Stomach (tissue), 9 donors: ENCODE results near the gene CITED1. TPM values are rescaled to one million over a fixed set of nuclear protein-coding genes. Genes with fewer than 3 reads are reported as not detected.
"Not testable (repeated sequence)": the region's sequence is repeated elsewhere in the genome, so short reads cannot be mapped to it uniquely, and the experiment has no call there.

Source experiments
- DNase-seq, 2 donors: peaks; one replicate each; pipeline versions ENCODE4 v3.0.0 to v3.0.0-alpha.2; 2013 to 2019
- H3K27ac ChIP-seq, 5 donors: fragments of 200-600 bp in 4 of 5; sonication (generic) in 4 of 5; one replicate each; pipeline ENCODE4 v1.5.1; 2013 to 2019; ENCODE audit warnings: mild to moderate bottlenecking in 1 of 5, moderate library complexity in 1 of 5
- H3K27me3 ChIP-seq, 3 donors: fragments of 200-600 bp; sonication (generic); one replicate each; pipeline ENCODE4 v1.5.1; 2017 to 2019; ENCODE audit warnings: mixed run types in 1 of 3
- H3K36me3 ChIP-seq, 4 donors: fragments of 200-600 bp; sonication (generic); 1 replicate in 3 of 4; 2 replicates in 1 of 4; pipeline ENCODE4 v1.5.1; 2016 to 2019
- H3K4me1 ChIP-seq, 4 donors: fragments of 200-600 bp; sonication (generic); one replicate each; pipeline ENCODE4 v1.5.1; 2016 to 2019
- H3K4me3 ChIP-seq, 4 donors: fragments of 200-600 bp; sonication (generic) in 3 of 4; one replicate each; pipeline ENCODE4 v1.5.1; 2016 to 2019; ENCODE audit warnings: mild to moderate bottlenecking in 1 of 4
- H3K9me3 ChIP-seq, 4 donors: fragments of 200-600 bp; sonication (generic); one replicate each; pipeline ENCODE4 v1.5.1; 2016 to 2019
- EP300 ChIP-seq: sonication (generic); formaldehyde crosslinking; IDR thresholded peaks from one replicate; pipeline ENCODE4 v1.6.1; 2017; ENCODE audit warnings: antibody characterized with exemption
- POLR2A ChIP-seq, 4 donors: fragments of 450-650 bp; IDR thresholded peaks; one replicate each; pipeline ENCODE4 v1.6.1; 2016; ENCODE audit warnings: antibody characterized with exemption in 4 of 4, control low read depth in 2 of 4, mild to moderate bottlenecking in 1 of 4, moderate library complexity in 1 of 4
- POLR2AphosphoS5 ChIP-seq, 3 donors: sonication (generic); formaldehyde crosslinking; IDR thresholded peaks; one replicate each; pipeline ENCODE4 v1.6.1; 2016; ENCODE audit warnings: antibody characterized with exemption in 3 of 3
- WGBS, 5 donors: extraction: QIAGEN DNeasy Blood & Tissue Kit in 3 of 5; methylation state at CpG; one replicate each; pipeline versions ENCODE4 v1.1.5 to v1.1.7; 2013 to 2018; 5-methylcytosine and 5-hydroxymethylcytosine counted together
- intact Hi-C: fragments of 100-400 bp; cut with DNase I; formaldehyde crosslinking; loops from one replicate; pipeline ENCODE4 v1.15.1; 2023; ENCODE audit warnings: low total_unique reads
- polyA plus RNA-seq, 3 donors: library from polyadenylated mRNA; stranded (reverse); fragments of 200-250 nt; gene quantifications; one replicate each; pipeline ENCODE4 v1.2.3, GENCODE V29; 2013
- total RNA-seq, 5 donors: library from RNA; depleted of rRNA; stranded (reverse); fragments of >200 nt; gene quantifications; one replicate each; pipeline versions ENCODE4 v1.1.0 to v1.2.3, GENCODE V29; 2014 to 2016
- TF ChIP-seq, protein P1 (sequence below), 7 experiments: fragments of 450-650 bp in 4 of 7; fragments of 200-600 bp in 3 of 7; sonication (generic) in 3 of 7; IDR thresholded peaks; one replicate each; pipeline ENCODE4 v1.5.1; 2016 to 2019; ENCODE audit warnings: antibody characterized with exemption in 7 of 7, control low read depth in 2 of 7, mild to moderate bottlenecking in 1 of 7
- donor health status: healthy with polysubstance abuse.
- donor health status: Bipolar disorder and iron deficiency.
- donor health status: healthy.

Gene CITED1
- total and polyA plus RNA-seq, 8 donors, result 0.60 to 1.7 TPM; not detected in 6

DNA sequence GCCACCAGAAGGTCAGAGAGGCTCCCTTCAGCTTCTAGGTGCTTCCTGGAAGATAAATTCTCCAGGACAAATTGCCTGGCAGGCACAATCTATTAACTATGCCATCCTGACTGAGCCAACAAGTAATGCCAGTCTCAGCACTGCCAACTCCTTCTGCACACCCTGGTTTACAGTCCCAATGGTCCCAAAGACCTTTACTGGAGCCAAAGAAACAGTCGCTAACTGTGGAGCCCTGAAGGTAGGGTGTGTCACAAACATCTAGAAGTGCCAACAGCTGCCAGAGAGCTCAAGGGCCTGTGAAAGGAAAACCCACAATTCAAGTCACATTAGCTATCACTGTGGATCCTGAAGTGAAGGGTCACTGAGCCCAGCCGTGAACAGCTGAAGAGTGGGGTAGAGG is 34.9 kb upstream of the CITED1 start:
- intact Hi-C loops, result no loop called here
- DNase-seq, result no peak
- 56 to 88% (median 84%) methylated on average over 2 of the region's 2 CpGs for WGBS, 5 donors

DNA sequence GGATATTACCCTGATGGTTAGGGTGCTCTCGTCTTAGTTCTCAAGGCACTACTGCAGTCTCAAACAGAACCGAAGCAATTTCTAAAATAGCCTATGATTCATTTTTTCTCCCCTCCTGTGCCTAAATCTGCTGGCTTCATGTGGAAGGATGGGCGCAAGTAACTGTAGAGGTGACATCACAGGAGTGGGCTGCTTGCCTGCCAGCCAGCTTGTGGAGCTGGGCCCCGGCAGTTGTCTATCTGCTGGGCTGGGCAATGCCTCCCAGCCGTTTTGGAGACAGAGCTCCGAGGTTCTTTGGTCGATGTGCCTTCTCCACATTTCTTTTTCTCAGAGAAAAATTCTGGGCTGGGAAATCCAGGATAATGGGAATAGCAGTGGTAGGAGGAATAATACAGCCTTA is 34.3 kb upstream of the CITED1 start:
- no peak overlapping the region for H3K4me3 ChIP-seq
- no peaks in the 10 kb centered on the region for H3K36me3 ChIP-seq
- no peak for DNase-seq
- no peaks in the 10 kb centered on the region for H3K27me3 ChIP-seq
- no peaks in the 10 kb centered on the region for H3K9me3 ChIP-seq
- no peak for TF ChIP-seq POLR2A (IDR thresholded peaks at IDR 0.05)
- no peak for TF ChIP-seq POLR2AphosphoS5 (IDR thresholded peaks at IDR 0.05)
- TF ChIP-seq EP300, result no peak
- H3K27ac ChIP-seq, result no peak overlapping the region
- intact Hi-C loops, result no loop called here
- H3K4me1 ChIP-seq, result no peaks in the 10 kb centered on the region
- 81 to 95% (median 88%) methylated on average over 7 of the region's 7 CpGs for WGBS, 5 donors

More for the DNA sequence above, 34.9 kb upstream of the CITED1 start:
- H3K27me3 ChIP-seq, result no peaks in the 10 kb centered on the region
- H3K4me1 ChIP-seq, result no peaks in the 10 kb centered on the region
- H3K36me3 ChIP-seq, result no peaks in the 10 kb centered on the region
- TF ChIP-seq, protein P1, sequence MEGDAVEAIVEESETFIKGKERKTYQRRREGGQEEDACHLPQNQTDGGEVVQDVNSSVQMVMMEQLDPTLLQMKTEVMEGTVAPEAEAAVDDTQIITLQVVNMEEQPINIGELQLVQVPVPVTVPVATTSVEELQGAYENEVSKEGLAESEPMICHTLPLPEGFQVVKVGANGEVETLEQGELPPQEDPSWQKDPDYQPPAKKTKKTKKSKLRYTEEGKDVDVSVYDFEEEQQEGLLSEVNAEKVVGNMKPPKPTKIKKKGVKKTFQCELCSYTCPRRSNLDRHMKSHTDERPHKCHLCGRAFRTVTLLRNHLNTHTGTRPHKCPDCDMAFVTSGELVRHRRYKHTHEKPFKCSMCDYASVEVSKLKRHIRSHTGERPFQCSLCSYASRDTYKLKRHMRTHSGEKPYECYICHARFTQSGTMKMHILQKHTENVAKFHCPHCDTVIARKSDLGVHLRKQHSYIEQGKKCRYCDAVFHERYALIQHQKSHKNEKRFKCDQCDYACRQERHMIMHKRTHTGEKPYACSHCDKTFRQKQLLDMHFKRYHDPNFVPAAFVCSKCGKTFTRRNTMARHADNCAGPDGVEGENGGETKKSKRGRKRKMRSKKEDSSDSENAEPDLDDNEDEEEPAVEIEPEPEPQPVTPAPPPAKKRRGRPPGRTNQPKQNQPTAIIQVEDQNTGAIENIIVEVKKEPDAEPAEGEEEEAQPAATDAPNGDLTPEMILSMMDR (IDR thresholded peaks at IDR 0.05), result no peak
- TF ChIP-seq POLR2A (IDR thresholded peaks at IDR 0.05) (no peak), POLR2AphosphoS5 (IDR thresholded peaks at IDR 0.05) (no peak), EP300 (no peak)
- no peak overlapping the region for H3K27ac ChIP-seq
- H3K9me3 ChIP-seq, result no peaks in the 10 kb centered on the region
- H3K4me3 ChIP-seq, result no peak overlapping the region

DNA sequence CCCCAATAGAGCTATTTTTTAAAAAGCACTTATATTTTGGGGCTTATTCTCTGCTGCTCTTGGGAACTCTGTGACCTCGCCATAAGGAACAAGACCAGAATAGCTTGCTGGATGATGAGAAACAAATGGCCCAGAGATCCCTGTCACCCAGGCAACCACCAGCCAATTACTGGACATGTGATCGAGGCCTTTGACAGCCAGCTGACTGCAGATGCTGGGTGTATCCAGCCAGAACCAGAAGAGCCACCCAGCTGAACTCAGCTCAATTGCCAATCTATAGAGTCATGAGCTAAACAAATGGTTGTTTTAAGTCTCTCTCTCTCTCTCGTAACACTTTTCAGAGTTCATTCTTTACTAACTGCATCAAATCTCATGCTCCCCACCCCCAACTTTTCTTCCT is 24.4 kb upstream of the CITED1 start:
- no peak for DNase-seq
- intact Hi-C loops, result no loop called here
- no peak overlapping the region for H3K4me3 ChIP-seq
- peaks cover 0 to 7% (median 0%) of the 10 kb centered on the region in 3 donors for H3K27me3 ChIP-seq
- TF ChIP-seq EP300 (no peak), POLR2AphosphoS5 (IDR thresholded peaks at IDR 0.05) (no peak), POLR2A (IDR thresholded peaks at IDR 0.05) (no peak)
- TF ChIP-seq, protein P1 (IDR thresholded peaks at IDR 0.05), result no peak
- no peak overlapping the region for H3K27ac ChIP-seq
- peaks cover 0 to 7% (median 0%) of the 10 kb centered on the region in 4 donors for H3K36me3 ChIP-seq
- H3K9me3 ChIP-seq, result peaks cover 0 to 3% (median 0%) of the 10 kb centered on the region in 4 donors
- H3K4me1 ChIP-seq, result no peaks in the 10 kb centered on the region
- 75 to 94% (median 78%) methylated on average over 3 of the region's 3 CpGs for WGBS, 5 donors

DNA sequence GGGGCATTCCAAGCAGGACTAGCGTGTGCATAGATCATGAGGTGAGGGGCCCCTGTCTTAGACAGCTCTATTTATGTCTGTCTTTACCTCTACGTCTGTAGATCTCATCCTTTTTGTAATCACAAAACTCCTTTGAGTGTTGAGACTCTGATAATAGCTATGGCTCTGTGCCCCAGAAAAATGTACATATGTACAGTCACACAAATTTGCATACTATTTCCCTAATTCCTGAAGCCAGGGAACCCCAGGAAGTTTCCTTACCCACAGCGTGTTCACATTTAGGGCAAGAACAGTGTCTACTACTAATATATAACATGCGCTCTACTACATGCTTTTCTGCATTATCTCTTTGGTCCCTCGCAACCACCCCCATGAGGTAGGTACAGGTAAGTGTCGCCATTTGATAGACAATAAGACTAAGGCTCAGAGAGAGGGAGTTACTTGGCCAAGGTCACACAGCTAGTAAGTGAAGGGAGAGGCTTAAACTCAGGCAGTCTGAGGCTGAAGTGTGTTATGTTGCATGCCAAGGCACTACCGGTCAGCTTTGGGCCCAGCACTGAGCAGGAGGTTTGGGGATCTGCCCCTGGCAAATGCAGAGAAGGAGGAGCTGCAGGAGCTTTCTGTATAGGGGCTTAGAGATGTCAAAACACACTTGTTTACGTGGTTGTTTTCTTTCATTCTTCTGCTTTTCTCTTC is 21.0 kb upstream of the CITED1 start:
- 66 to 90% (median 85%) methylated on average over 8 of the region's 8 CpGs for WGBS, 5 donors
- Histone ChIP-seq H3K4me3 (no peak overlapping the region), H3K9me3 (no peaks in the 10 kb centered on the region), H3K4me1 (no peaks in the 10 kb centered on the region), H3K36me3 (peaks cover 0 to 7% (median 0%) of the 10 kb centered on the region in 4 donors), H3K27ac (no peak overlapping the region), H3K27me3 (no peaks in the 10 kb centered on the region)
- intact Hi-C loops, result no loop called here
- no peak for DNase-seq
- TF ChIP-seq POLR2AphosphoS5 (IDR thresholded peaks at IDR 0.05) (no peak), POLR2A (IDR thresholded peaks at IDR 0.05) (no peak)

DNA sequence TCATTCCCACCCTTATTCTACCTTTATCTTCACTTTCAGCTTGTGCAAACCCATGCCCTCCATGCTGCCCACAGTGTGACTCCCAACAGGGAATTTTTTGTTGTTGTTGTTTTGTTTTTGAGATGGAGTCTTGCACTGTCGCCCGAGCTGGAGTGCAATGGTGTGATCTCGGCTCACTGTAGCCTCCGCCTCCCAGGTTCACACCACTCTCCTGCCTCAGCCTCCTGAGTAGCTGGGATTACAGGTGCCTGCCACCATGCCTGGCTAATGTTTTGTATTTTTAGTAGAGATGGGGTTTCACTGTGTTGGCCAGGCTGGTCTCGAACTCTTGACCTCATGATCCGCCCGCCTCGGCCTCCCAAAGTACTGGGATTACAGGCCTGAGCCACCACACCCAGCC is 13.9 kb upstream of the CITED1 start:
- DNase-seq, H3K9me3 ChIP-seq, H3K27ac ChIP-seq, H3K36me3 ChIP-seq, H3K4me1 ChIP-seq, H3K4me3 ChIP-seq, H3K27me3 ChIP-seq, intact Hi-C loops: not testable (repeated sequence)
- 83 to 100% (median 95%) methylated on average over 6 to 8 of the region's 8 CpGs for WGBS, 5 donors

DNA sequence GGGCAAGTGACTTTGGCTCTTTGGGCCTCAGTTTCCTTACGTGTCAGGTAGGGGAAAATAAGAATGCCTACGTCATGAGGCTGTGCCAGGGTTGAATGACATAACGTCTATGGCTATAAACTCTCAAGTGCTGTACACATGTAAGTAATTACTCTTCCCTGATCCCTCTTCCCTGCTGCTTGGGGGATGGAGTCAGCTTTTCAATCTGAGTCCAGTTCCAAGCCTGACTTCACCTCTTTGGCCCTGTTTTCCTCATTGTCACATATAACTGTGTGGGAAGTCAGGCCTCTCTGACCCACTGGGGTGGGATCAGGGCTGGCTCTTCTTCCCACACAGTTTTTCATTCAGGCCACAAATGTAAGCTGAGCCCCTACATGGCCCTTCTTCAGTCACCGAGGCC is 11.4 kb upstream of the CITED1 start:
- 74 to 95% (median 87%) methylated on average over 4 of the region's 4 CpGs for WGBS, 5 donors
- no peak for DNase-seq

More for the DNA sequence above, 11.4 kb upstream of the CITED1 start:
- Histone ChIP-seq H3K27ac (no peak overlapping the region), H3K4me1 (no peaks in the 10 kb centered on the region), H3K36me3 (no peaks in the 10 kb centered on the region), H3K27me3 (peaks cover 0 to 8% (median 0%) of the 10 kb centered on the region in 3 donors), H3K9me3 (no peaks in the 10 kb centered on the region), H3K4me3 (no peak overlapping the region)
- intact Hi-C loops, result no loop called here
- no peak for TF ChIP-seq POLR2A (IDR thresholded peaks at IDR 0.05)
- no peak for TF ChIP-seq POLR2AphosphoS5 (IDR thresholded peaks at IDR 0.05)
- TF ChIP-seq, protein P1 (IDR thresholded peaks at IDR 0.05), result no peak
- no peak for TF ChIP-seq EP300
